H9 (cell line): Measurements from ENCODE around the gene WNT3. TPM values are rescaled to one million over a fixed set of nuclear protein-coding genes. Genes with fewer than 3 reads are reported as not detected.

ENCODE experiments used
- DNase-seq: peaks from one replicate; pipeline ENCODE4 v3.0.0-alpha.2; 2017
- H2AFZ ChIP-seq: one replicate; pipeline ENCODE4 v1.6.1; 2013; ENCODE audit warnings: mild to moderate bottlenecking, low read length, control low read depth, moderate library complexity
- H2AK5ac ChIP-seq: 2 replicates; pipeline ENCODE4 v1.6.1; 2013; ENCODE audit warnings: low read length, control low read depth, mixed read lengths; ENCODE audit not compliant: insufficient read length
- H2BK120ac ChIP-seq: one replicate; pipeline ENCODE4 v1.6.1; 2013; ENCODE audit warnings: low read depth, mild to moderate bottlenecking, low read length, control low read depth, inconsistent platforms; ENCODE audit not compliant: poor library complexity, severe bottlenecking
- H2BK12ac ChIP-seq: 2 replicates; pipeline ENCODE4 v1.6.1; 2013; ENCODE audit warnings: low read length, control low read depth, mixed read lengths, low read depth; ENCODE audit not compliant: insufficient read length
- H2BK15ac ChIP-seq: 2 replicates; pipeline ENCODE4 v1.6.1; 2013; ENCODE audit warnings: low read depth, low read length, control low read depth
- H2BK20ac ChIP-seq: one replicate; pipeline ENCODE4 v1.6.1; 2013; ENCODE audit warnings: low read depth, mild to moderate bottlenecking, low read length, control low read depth, inconsistent platforms; ENCODE audit not compliant: poor library complexity, severe bottlenecking
- H2BK5ac ChIP-seq: 2 replicates; pipeline ENCODE4 v1.6.1; 2013; ENCODE audit warnings: low read length, control low read depth, mixed read lengths; ENCODE audit not compliant: insufficient read length
- H3K14ac ChIP-seq: 2 replicates; pipeline ENCODE4 v1.6.1; 2013; ENCODE audit warnings: low read length, control low read depth; ENCODE audit not compliant: insufficient read depth
- H3K18ac ChIP-seq: 2 replicates; pipeline ENCODE4 v1.6.1; 2013; ENCODE audit warnings: low read depth, mild to moderate bottlenecking, mixed read lengths, low read length, control low read depth; ENCODE audit not compliant: insufficient read length
- H3K23ac ChIP-seq: 2 replicates; pipeline ENCODE4 v1.6.1; 2013; ENCODE audit warnings: low read length, control low read depth, mixed read lengths, low read depth; ENCODE audit not compliant: insufficient read length
- H3K23me2 ChIP-seq: 2 replicates; pipeline ENCODE4 v1.6.1; 2013; ENCODE audit warnings: low read depth, mild to moderate bottlenecking, mixed read lengths, low read length, control low read depth; ENCODE audit not compliant: insufficient read length, poor library complexity, severe bottlenecking
- H3K27ac ChIP-seq: 2 replicates; pipeline ENCODE4 v1.5.1; 2013; ENCODE audit warnings: low read length, control low read depth, mixed read lengths, low read depth; ENCODE audit not compliant: insufficient read length
- H3K27me3 ChIP-seq: 2 replicates; pipeline ENCODE4 v1.6.1; 2013; ENCODE audit warnings: low read length, control low read depth, inconsistent platforms; ENCODE audit not compliant: insufficient read depth
- H3K4ac ChIP-seq: 2 replicates; pipeline ENCODE4 v1.6.1; 2013; ENCODE audit warnings: low read depth, mild to moderate bottlenecking, control low read depth, inconsistent platforms, low read length, moderate library complexity
- H3K4me1 ChIP-seq: 2 replicates; pipeline ENCODE4 v1.6.1; 2013; ENCODE audit warnings: low read length, control low read depth, inconsistent platforms; ENCODE audit not compliant: insufficient read depth
- H3K4me2 ChIP-seq: 2 replicates; pipeline ENCODE4 v1.6.1; 2013; ENCODE audit warnings: low read length, control low read depth, mixed read lengths; ENCODE audit not compliant: insufficient read length, insufficient read depth
- H3K56ac ChIP-seq: 2 replicates; pipeline ENCODE4 v1.6.1; 2013; ENCODE audit warnings: low read depth, mild to moderate bottlenecking, mixed read lengths, low read length, control low read depth; ENCODE audit not compliant: insufficient read length
- H3K79me1 ChIP-seq: 2 replicates; pipeline ENCODE4 v1.6.1; 2013; ENCODE audit warnings: low read depth, mild to moderate bottlenecking, moderate library complexity, low read length, control low read depth, inconsistent platforms; ENCODE audit not compliant: insufficient read depth, poor library complexity, severe bottlenecking
- H3K79me2 ChIP-seq: 2 replicates; pipeline ENCODE4 v1.6.1; 2013; ENCODE audit warnings: low read length, control low read depth, inconsistent platforms; ENCODE audit not compliant: insufficient read depth
- H3K9ac ChIP-seq: 2 replicates; pipeline ENCODE4 v1.6.1; 2013; ENCODE audit warnings: low read length, control low read depth, mixed read lengths; ENCODE audit not compliant: insufficient read length; ENCODE audit errors: extremely low read depth
- H3K9me3 ChIP-seq: one replicate; pipeline ENCODE4 v1.6.1; 2013; ENCODE audit warnings: low read depth, low read length, inconsistent platforms; ENCODE audit not compliant: control insufficient read depth
- H3T11ph ChIP-seq: one replicate; pipeline ENCODE4 v1.6.1; 2013; ENCODE audit warnings: mild to moderate bottlenecking, low read length, control low read depth, inconsistent platforms
- H4K20me1 ChIP-seq: one replicate; pipeline ENCODE4 v1.6.1; 2013; ENCODE audit not compliant: control insufficient read depth, insufficient read length, insufficient read depth
- H4K5ac ChIP-seq: 2 replicates; pipeline ENCODE4 v1.6.1; 2013; ENCODE audit warnings: low read depth, mild to moderate bottlenecking, mixed read lengths, low read length, control low read depth; ENCODE audit not compliant: insufficient read length
- H4K8ac ChIP-seq: replicated peaks from 2 replicates; pipeline ENCODE4 v1.6.1; 2013; ENCODE audit warnings: low read length, control low read depth, mixed read lengths, low read depth; ENCODE audit not compliant: insufficient read length
- H4K91ac ChIP-seq: 2 replicates; pipeline ENCODE4 v1.6.1; 2013; ENCODE audit warnings: low read depth, mild to moderate bottlenecking, moderate library complexity, mixed read lengths, low read length, control low read depth; ENCODE audit not compliant: insufficient read length
- H3K27ac Mint-ChIP-seq, 3 experiments: 2 replicates in 2 of 3; 3 replicates in 1 of 3; pipeline ENCODE4 v1.8.0; 2020 to 2021; ENCODE audit warnings: mixed read lengths in 3 of 3, mild to moderate bottlenecking in 1 of 3, moderate library complexity in 1 of 3
- H3K27me3 Mint-ChIP-seq: 2 replicates; pipeline ENCODE4 v1.8.0; 2021; ENCODE audit warnings: low read depth, mild to moderate bottlenecking, moderate library complexity, mixed read lengths
- H3K36me3 Mint-ChIP-seq, 3 experiments: 2 replicates in 2 of 3; 3 replicates in 1 of 3; pipeline ENCODE4 v1.8.0; 2020 to 2021; ENCODE audit warnings: low read depth in 3 of 3, mixed read lengths in 3 of 3; ENCODE audit not compliant: insufficient read depth in 1 of 3
- H3K4me1 Mint-ChIP-seq, 2 experiments: 2 replicates each; pipeline ENCODE4 v1.8.0; 2020; ENCODE audit warnings: mixed read lengths in 2 of 2
- H3K4me3 Mint-ChIP-seq, 2 experiments: 2 replicates in 1 of 2; 3 replicates in 1 of 2; pipeline ENCODE4 v1.8.0; 2020 to 2021; ENCODE audit warnings: mild to moderate bottlenecking in 2 of 2, mixed read lengths in 2 of 2, moderate library complexity in 1 of 2
- H3K9me3 Mint-ChIP-seq, 2 experiments: 2 replicates in 1 of 2; 3 replicates in 1 of 2; pipeline ENCODE4 v1.8.0; 2020; ENCODE audit warnings: mild to moderate bottlenecking in 2 of 2, mixed read lengths in 2 of 2, moderate library complexity in 1 of 2
- CTCF ChIP-seq: fragments of 200-600 bp; sonication (generic); conservative IDR thresholded peaks from 3 replicates; pipeline ENCODE4 v1.8.0; 2021; ENCODE audit warnings: antibody characterized with exemption, mild to moderate bottlenecking
- WGBS: extraction: QIAGEN DNeasy Blood & Tissue Kit; methylation state at CpG from one replicate; pipeline ENCODE4 v1.1.7; 2013; ENCODE audit warnings: missing lambda C conversion rate, low lambda C conversion rate, mixed read lengths; ENCODE audit not compliant: insufficient read length; ENCODE audit errors: extremely low coverage; 5-methylcytosine and 5-hydroxymethylcytosine counted together
- total RNA-seq: library from RNA; stranded (reverse); gene quantifications from 2 replicates; pipeline ENCODE4 v1.2.1, GENCODE V29; 2021

WNT3 gene
- total RNA-seq, 1 experiment from 2014 or later = 22.4 TPM

- Histone ChIP-seq H4K8ac (no peak overlapping the region), H4K5ac (no peak overlapping the region), H2BK20ac (no peak overlapping the region), H3T11ph (no peak overlapping the region), H3K79me2 (no peaks in the 10 kb centered on the region), H2AFZ (no peak overlapping the region), H2BK120ac (no peak overlapping the region), H3K18ac (no peak overlapping the region), H2BK5ac (no peak overlapping the region), H2BK15ac (no peak overlapping the region), H4K91ac (no peak overlapping the region), H3K23ac (no peak overlapping the region), H3K27me3 (peaks cover 12% of the 10 kb centered on the region; the same call in 1 of the 2 replicates), H3K56ac (no peak overlapping the region), H3K9me3 (no peaks in the 10 kb centered on the region), H3K79me1 (no peaks in the 10 kb centered on the region), H3K4me2 (no peak overlapping the region), H3K23me2 (peaks cover 9% of the 10 kb centered on the region), H4K20me1 (no peaks in the 10 kb centered on the region), H3K4ac (no peak overlapping the region), H3K4me1 (no peaks in the 10 kb centered on the region), H2AK5ac (no peak overlapping the region), H2BK12ac (no peak overlapping the region), H3K27ac (no peak overlapping the region), H3K9ac (no peak overlapping the region), H3K14ac (no peak overlapping the region)
- Mint-ChIP-seq H3K9me3 (no peaks in the 10 kb centered on the region; a peak in 1 of 5 replicates), H3K4me1 (peaks cover 24 to 36% of the 10 kb centered on the region in 2 experiments), H3K4me3 (peak overlapping the region in 1 of 2 experiments; percentile 13; a peak in 1 of 5 replicates), H3K27me3 (peaks cover 34% of the 10 kb centered on the region), H3K27ac (no peak overlapping the region; a peak in 1 of 7 replicates), H3K36me3 (peaks cover 0 to 64% (median 3%) of the 10 kb centered on the region in 3 experiments; a peak in 4 of 7 replicates)
- TF ChIP-seq CTCF = no peak
- peak; percentile 23 for DNase-seq
- no CpG with 5 or more reads among the region's 21 CpGs for WGBS
These were observed 51.7 kb downstream of the WNT3 start for GRCh38 chr17:46766493-46767491.
